Sigmoid colon (tissue), 7 donors: ENCODE measurements around the gene SNX8. TPM values are rescaled to one million over a fixed set of nuclear protein-coding genes. Genes with fewer than 3 reads are reported as not detected.

Experiments
- DNase-seq: peaks from one replicate; pipeline ENCODE4 v3.0.0-alpha.2; 2019
- H3K27ac ChIP-seq, 4 donors: fragments of 200-600 bp; sonication (generic); one replicate each; pipeline ENCODE4 v1.5.1; 2016 to 2019; ENCODE audit warnings: mild to moderate bottlenecking in 1 of 4
- H3K27me3 ChIP-seq, 3 donors: fragments of 200-600 bp; sonication (generic); one replicate each; pipeline ENCODE4 v1.5.1; 2019; ENCODE audit warnings: mild to moderate bottlenecking in 1 of 3
- H3K36me3 ChIP-seq, 4 donors: fragments of 200-600 bp; sonication (generic); one replicate each; pipeline ENCODE4 v1.5.1; 2016 to 2019
- H3K4me1 ChIP-seq, 4 donors: fragments of 200-600 bp; sonication (generic); one replicate each; pipeline ENCODE4 v1.5.1; 2017 to 2019
- H3K4me3 ChIP-seq, 4 donors: fragments of 200-600 bp; sonication (generic); one replicate each; pipeline ENCODE4 v1.5.1; 2017 to 2019; ENCODE audit warnings: mild to moderate bottlenecking in 2 of 4, moderate library complexity in 1 of 4
- H3K9me3 ChIP-seq, 4 donors: fragments of 200-600 bp in 3 of 4; sonication (generic) in 3 of 4; one replicate each; pipeline versions ENCODE4 v1.5.1 to v1.6.1; 2013 to 2019
- EP300 ChIP-seq, 4 donors: sonication (generic); formaldehyde crosslinking; IDR thresholded peaks; one replicate each; pipeline ENCODE4 v1.6.1; 2017; ENCODE audit warnings: antibody characterized with exemption in 4 of 4
- POLR2A ChIP-seq, 2 donors: fragments of 450-650 bp; IDR thresholded peaks; one replicate each; pipeline ENCODE4 v1.6.1; 2016; ENCODE audit warnings: antibody characterized with exemption in 2 of 2, mild to moderate bottlenecking in 2 of 2, moderate library complexity in 2 of 2
- POLR2AphosphoS5 ChIP-seq, 4 donors: sonication (generic); formaldehyde crosslinking; IDR thresholded peaks; one replicate each; pipeline ENCODE4 v1.6.1; 2017; ENCODE audit warnings: antibody characterized with exemption in 4 of 4
- WGBS, 2 donors: extraction: QIAGEN DNeasy Blood & Tissue Kit; methylation state at CpG; one replicate each; pipeline ENCODE4 v1.1.7; 2013; 5-methylcytosine and 5-hydroxymethylcytosine counted together
- intact Hi-C: fragments of 100-400 bp; cut with DNase I; formaldehyde crosslinking; loops from one replicate; pipeline ENCODE4 v1.15.1; 2023
- polyA plus RNA-seq, 3 donors: library from polyadenylated mRNA; stranded (reverse); fragments of 200-250 nt; gene quantifications; one replicate each; pipeline ENCODE4 v1.2.3, GENCODE V29; 2013
- total RNA-seq, 4 donors: library from RNA; depleted of rRNA; stranded (reverse); fragments of >200 nt; gene quantifications; one replicate each; pipeline ENCODE4 v1.1.0, GENCODE V29; 2016
- TF ChIP-seq, protein P1 (sequence below), 4 experiments: fragments of 450-650 bp in 3 of 4; fragments of 200-600 bp in 1 of 4; IDR thresholded peaks; one replicate each; pipeline ENCODE4 v1.5.1; 2016 to 2019; ENCODE audit warnings: antibody characterized with exemption in 4 of 4, mild to moderate bottlenecking in 3 of 4, moderate library complexity in 2 of 4
- donor health status: healthy with polysubstance abuse.
- donor health status: Bipolar disorder and iron deficiency.
- donor health status: healthy.

SNX8 gene
- total and polyA plus RNA-seq, 7 donors, result 5.3 to 23.1 (median 10.2) TPM

DNA sequence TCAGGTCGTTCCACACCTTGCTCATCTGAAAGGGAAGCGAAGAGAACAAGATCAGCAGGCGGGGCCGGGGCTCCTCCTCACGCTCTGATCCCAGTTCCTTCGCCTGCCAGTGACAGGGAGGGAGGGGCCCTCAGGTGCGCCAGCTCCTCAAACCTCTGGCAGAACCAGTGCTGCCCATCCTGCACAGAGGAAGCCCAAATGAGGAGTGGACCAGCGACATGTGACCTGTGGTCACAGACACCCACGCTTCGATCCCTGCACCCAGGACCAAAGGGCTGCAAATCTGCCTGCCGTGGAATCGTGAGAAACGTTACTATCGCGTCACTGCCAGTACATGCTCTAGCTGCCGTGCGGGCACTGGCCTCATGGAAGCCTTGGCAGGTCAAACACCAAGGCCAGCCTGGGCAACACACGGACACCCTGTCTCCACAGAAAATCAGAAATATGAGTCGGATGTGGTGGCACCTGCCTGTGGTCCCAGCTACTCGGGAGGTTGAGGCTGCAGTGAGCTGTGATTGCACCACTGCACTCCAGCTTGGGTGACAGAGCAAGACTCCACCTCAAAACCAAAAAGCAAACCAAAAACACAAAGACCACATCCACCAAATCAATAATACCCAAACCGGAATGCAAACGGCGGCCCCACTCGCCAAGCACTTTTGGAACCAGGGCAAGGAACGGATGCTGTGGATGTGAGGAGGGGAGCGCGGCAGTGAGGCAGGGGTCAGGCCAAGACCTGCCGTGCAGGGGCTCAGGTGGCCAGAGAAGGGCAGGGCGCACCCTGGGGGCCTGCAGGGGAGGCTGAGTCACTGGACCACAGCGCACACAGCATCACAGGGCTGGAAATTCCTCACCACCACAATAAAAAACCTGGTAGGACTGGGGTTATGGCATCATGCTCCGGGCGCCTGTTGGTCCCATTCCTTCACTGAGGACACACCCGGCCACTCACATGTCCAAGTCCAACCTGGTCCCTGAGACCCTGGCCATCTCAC, 58.8 kb downstream of the SNX8 start:
- peaks cover 0 to 32% (median 8%) of the 10 kb centered on the region in 4 donors for H3K36me3 ChIP-seq

GRCh38 chr7:2254429-2255144, 59.7 kb downstream of the SNX8 start:
- intact Hi-C loops, result no loop called here

More for the DNA sequence above, 58.8 kb downstream of the SNX8 start:
- WGBS, 2 donors, result 88 to 90% methylated on average over 33 of the region's 33 CpGs
- H3K4me1 ChIP-seq, result no peaks in the 10 kb centered on the region
- no peak for DNase-seq
- TF ChIP-seq POLR2AphosphoS5 (IDR thresholded peaks at IDR 0.05), result no peak
- TF ChIP-seq, protein P1, sequence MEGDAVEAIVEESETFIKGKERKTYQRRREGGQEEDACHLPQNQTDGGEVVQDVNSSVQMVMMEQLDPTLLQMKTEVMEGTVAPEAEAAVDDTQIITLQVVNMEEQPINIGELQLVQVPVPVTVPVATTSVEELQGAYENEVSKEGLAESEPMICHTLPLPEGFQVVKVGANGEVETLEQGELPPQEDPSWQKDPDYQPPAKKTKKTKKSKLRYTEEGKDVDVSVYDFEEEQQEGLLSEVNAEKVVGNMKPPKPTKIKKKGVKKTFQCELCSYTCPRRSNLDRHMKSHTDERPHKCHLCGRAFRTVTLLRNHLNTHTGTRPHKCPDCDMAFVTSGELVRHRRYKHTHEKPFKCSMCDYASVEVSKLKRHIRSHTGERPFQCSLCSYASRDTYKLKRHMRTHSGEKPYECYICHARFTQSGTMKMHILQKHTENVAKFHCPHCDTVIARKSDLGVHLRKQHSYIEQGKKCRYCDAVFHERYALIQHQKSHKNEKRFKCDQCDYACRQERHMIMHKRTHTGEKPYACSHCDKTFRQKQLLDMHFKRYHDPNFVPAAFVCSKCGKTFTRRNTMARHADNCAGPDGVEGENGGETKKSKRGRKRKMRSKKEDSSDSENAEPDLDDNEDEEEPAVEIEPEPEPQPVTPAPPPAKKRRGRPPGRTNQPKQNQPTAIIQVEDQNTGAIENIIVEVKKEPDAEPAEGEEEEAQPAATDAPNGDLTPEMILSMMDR (IDR thresholded peaks at IDR 0.05), result no peak
- TF ChIP-seq EP300 (IDR thresholded peaks at IDR 0.05), result no peak
- TF ChIP-seq POLR2A (IDR thresholded peaks at IDR 0.05), result no peak
- H3K9me3 ChIP-seq, result no peaks in the 10 kb centered on the region
- no peaks in the 10 kb centered on the region for H3K27me3 ChIP-seq
- intact Hi-C loops, result no loop called here
- no peak overlapping the region for H3K27ac ChIP-seq
- no peak overlapping the region for H3K4me3 ChIP-seq

DNA sequence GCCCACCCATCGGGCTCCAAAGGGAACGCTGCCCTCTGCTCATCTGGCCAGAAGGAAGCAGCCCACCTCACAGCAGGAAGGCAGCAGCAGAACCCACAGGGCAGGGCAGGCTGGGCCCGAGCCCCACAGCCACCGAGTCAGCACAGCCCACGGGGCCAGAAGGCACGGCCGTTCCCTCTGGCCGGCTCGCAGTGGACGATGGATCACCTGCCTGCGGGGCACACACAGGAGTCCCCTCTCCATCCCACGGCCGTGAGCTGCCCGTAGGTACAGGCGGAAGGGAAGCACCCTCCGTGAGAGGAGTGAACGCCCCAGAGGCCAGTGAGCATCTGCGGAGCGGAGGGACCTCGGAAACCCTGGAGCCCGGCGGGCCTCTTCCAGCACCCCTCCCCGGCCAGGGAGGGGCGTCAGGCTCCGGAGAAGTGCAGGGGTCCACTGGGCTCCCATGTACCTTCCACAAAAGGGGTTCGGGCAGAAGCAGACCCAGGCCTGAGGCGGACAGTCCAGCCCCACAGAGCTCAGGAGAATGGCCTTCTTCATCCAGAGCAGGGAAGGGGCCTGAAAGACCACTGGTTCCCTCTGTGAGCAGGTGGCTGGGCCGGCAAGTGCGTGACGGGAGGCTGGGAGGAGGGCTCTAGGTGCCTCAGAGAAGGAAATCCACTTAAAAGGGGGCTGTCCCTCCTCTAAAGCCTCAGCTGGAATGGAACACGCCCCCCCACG, 60.6 kb downstream of the SNX8 start:
- H3K4me1 ChIP-seq, result no peaks in the 10 kb centered on the region
- peaks cover 0 to 32% (median 8%) of the 10 kb centered on the region in 4 donors for H3K36me3 ChIP-seq
- H3K9me3 ChIP-seq, result no peaks in the 10 kb centered on the region
- H3K27me3 ChIP-seq, result no peaks in the 10 kb centered on the region
- WGBS, 2 donors, result 93 to 96% methylated on average over 32 of the region's 32 CpGs
- TF ChIP-seq POLR2A (IDR thresholded peaks at IDR 0.05), result no peak
- TF ChIP-seq POLR2AphosphoS5 (IDR thresholded peaks at IDR 0.05), result no peak
- TF ChIP-seq, protein P1 (IDR thresholded peaks at IDR 0.05), result no peak
- no peak for TF ChIP-seq EP300 (IDR thresholded peaks at IDR 0.05)
- no peak overlapping the region for H3K4me3 ChIP-seq
- intact Hi-C loops, result no loop called here
- no peak overlapping the region for H3K27ac ChIP-seq
- no peak for DNase-seq

More at GRCh38 chr7:2254429-2255144, 59.7 kb downstream of the SNX8 start:
- TF ChIP-seq POLR2A (IDR thresholded peaks at IDR 0.05) (no peak), POLR2AphosphoS5 (IDR thresholded peaks at IDR 0.05) (no peak), EP300 (IDR thresholded peaks at IDR 0.05) (no peak)
- TF ChIP-seq, protein P1 (IDR thresholded peaks at IDR 0.05), result no peak
- DNase-seq, result no peak
- Histone ChIP-seq H3K36me3 (peaks cover 0 to 32% (median 8%) of the 10 kb centered on the region in 4 donors), H3K4me3 (no peak overlapping the region), H3K27me3 (no peaks in the 10 kb centered on the region), H3K9me3 (no peaks in the 10 kb centered on the region), H3K27ac (no peak overlapping the region), H3K4me1 (no peaks in the 10 kb centered on the region)
- 86 to 93% methylated on average over 31 of the region's 31 CpGs for WGBS, 2 donors

GRCh38 chr7:2253021-2253420, 61.2 kb downstream of the SNX8 start:
- intact Hi-C loops, result no loop called here
- Histone ChIP-seq H3K4me1 (no peaks in the 10 kb centered on the region), H3K4me3 (no peak overlapping the region), H3K27me3 (no peaks in the 10 kb centered on the region), H3K27ac (no peak overlapping the region), H3K9me3 (no peaks in the 10 kb centered on the region), H3K36me3 (peaks cover 0 to 32% (median 8%) of the 10 kb centered on the region in 4 donors)
- WGBS, 2 donors, result 95 to 96% methylated on average over 9 of the region's 9 CpGs
- no peak for TF ChIP-seq EP300 (IDR thresholded peaks at IDR 0.05)
- TF ChIP-seq, protein P1 (IDR thresholded peaks at IDR 0.05), result no peak
- TF ChIP-seq POLR2AphosphoS5 (IDR thresholded peaks at IDR 0.05), result no peak
- no peak for TF ChIP-seq POLR2A (IDR thresholded peaks at IDR 0.05)
- DNase-seq, result no peak
